ENCODE measurements around the gene CTNNA2. TPM values are rescaled to one million over a fixed set of nuclear protein-coding genes. Genes with fewer than 3 reads are reported as not detected.
"Not testable (repeated sequence)": the region's sequence is repeated elsewhere in the genome, so short reads cannot be mapped to it uniquely, and the experiment has no call there.

The CTNNA2 gene
- total RNA-seq, 1 experiment from 2014 or later = not detected

- in situ Hi-C loops (cut with HindIII; ENCODE audit: low pct_unique_long_range_greater_than_20kb, low sequenced_read_pairs) = no loop called here
- no peak for DNase-seq (ENCODE audit: low read depth)
Measured at GRCh38 chr2:80114812-80115211, 602.0 kb downstream of the CTNNA2 start.

DNA sequence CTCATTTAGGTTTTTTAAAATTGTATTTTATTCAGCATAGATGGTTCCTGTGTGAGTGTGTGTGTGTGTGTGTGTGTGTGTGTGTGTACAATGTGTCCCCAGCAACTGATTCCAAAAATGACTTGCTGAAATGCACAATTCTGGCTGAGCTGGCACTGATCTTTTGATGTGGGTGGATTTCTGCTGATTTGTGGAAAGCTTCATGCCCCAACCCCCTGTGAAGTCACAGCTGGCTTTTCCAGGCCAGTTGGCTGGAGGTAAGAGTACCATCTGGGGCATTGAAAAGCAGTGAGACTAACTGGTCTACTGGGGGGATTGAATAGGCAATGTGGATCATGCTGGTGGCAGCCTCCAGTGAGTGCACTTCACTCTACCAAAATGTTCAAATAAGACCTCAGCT lies 604.5 kb downstream of the CTNNA2 start:
- in situ Hi-C loops (cut with HindIII; ENCODE audit: low pct_unique_long_range_greater_than_20kb, low sequenced_read_pairs) = no loop called here
- DNase-seq (ENCODE audit: low read depth) = no peak

DNA sequence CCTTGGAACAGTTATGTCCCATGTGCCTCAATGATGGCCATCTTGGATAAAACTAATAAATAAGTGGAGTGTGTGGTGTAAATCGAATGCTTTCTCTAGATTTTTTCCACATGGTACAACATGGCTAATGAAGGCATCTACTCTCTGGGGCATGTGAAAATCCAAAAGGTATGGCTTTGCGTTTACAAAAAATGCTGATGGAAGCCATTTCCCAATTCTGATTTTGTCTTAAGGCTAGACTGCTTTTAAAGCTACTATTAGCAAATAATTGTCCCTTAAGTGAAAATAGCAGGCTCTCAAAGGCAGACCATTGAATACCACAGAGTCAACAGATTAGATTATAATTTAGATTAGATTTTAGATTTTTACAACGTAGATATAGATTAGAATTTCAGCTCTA lies 608.0 kb downstream of the CTNNA2 start:
- no peak for DNase-seq (ENCODE audit: low read depth)
- in situ Hi-C loops (cut with HindIII; ENCODE audit: low pct_unique_long_range_greater_than_20kb, low sequenced_read_pairs) = no loop called here

DNA sequence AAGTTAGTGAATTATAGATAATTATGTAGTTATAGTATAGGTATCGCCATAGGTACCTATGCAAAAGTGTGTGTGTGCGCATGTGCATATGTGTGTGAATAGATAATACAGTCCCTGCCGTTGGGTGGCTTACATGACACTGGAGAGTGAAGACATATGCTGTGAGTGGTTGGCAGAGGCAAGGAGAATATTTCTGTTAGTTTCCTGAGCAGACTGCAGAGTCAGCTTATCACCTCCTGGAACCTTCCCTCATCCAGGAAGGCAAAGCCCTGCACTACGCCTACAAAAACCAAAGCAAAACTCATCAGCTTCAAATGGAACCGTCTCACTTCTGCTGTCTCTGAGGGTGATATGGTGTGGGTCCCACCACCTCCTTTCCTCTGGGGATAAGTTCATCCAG lies 609.8 kb downstream of the CTNNA2 start:
- DNase-seq (ENCODE audit: low read depth) = no peak
- in situ Hi-C loops (cut with HindIII; ENCODE audit: low pct_unique_long_range_greater_than_20kb, low sequenced_read_pairs) = no loop called here

GRCh38 chr2:80126596-80127189 lies 613.8 kb downstream of the CTNNA2 start:
- in situ Hi-C loops (cut with HindIII; ENCODE audit: low pct_unique_long_range_greater_than_20kb, low sequenced_read_pairs) = no loop called here

DNA sequence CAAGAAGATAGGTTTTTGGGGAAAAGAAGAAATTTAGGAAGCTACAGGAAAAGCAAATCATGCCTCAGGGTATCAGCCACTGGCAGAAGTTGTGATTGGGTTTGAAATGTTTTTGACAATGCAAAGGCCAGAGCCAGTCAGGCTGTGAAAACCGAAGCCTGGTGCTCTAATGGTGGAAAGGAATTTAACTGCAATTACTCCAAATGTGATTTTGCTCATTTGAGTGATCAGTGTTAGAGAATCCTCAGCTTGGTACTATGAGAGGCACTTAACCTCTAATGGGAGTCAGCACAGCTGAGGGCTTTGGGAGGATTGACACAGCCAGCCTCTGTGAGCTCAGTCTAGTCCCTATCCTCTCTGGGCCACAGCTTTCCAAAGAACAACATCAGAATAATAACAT lies 615.2 kb downstream of the CTNNA2 start:
- in situ Hi-C loops (cut with HindIII; ENCODE audit: low pct_unique_long_range_greater_than_20kb, low sequenced_read_pairs) = no loop called here
- no peak for DNase-seq (ENCODE audit: low read depth)

More at GRCh38 chr2:80126596-80127189, 613.8 kb downstream of the CTNNA2 start:
- DNase-seq (ENCODE audit: low read depth) = no peak

DNA sequence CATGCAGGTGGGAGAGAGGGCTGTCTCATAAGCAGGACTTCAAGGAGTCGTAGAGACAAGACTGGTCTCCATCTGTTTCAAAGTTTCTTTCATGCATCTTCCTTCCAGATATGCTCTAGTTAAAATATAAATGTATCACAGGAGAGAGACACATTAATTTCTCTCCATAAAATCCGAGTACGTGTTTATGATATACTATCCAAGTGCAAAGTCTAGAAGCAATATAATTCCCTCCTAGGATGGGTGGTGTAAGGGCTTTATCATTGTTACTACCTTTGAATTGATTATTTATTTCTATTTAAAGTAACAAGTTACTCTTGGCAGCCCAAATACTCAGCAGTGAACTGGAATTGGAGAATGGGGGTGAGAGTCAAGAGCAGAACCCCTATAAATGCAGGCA lies 619.4 kb downstream of the CTNNA2 start:
- in situ Hi-C loops (cut with HindIII; ENCODE audit: low pct_unique_long_range_greater_than_20kb, low sequenced_read_pairs) = no loop called here
- DNase-seq (ENCODE audit: low read depth) = no peak

DNA sequence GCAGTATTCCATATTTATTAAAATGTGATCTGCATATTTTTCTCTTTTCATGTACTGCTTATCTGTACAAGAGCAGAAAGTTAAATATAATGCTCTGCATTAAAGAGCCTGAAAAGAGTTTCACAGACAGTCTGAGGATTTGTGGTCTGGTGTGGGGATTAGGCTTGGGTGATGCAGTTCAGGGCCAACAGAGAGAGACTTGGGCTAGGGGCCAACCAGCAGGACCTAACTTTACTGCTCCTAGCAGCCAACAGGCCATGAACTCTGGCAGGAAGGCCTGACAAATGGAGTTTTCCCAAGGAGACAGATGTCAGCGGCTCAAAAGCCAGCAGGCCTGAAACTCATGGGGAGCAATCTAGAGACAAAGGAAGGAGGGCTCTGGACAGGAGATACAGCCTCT lies 622.1 kb downstream of the CTNNA2 start:
- DNase-seq (ENCODE audit: low read depth) = no peak
- in situ Hi-C loops (cut with HindIII; ENCODE audit: low pct_unique_long_range_greater_than_20kb, low sequenced_read_pairs) = no loop called here

GRCh38 chr2:80136338-80136737 lies 623.5 kb downstream of the CTNNA2 start:
- in situ Hi-C loops (cut with HindIII; ENCODE audit: low pct_unique_long_range_greater_than_20kb, low sequenced_read_pairs) = no loop called here
- no peak for DNase-seq (ENCODE audit: low read depth)

GRCh38 chr2:80139001-80139400 lies 626.1 kb downstream of the CTNNA2 start:
- no peak for DNase-seq (ENCODE audit: low read depth)
- in situ Hi-C loops (cut with HindIII; ENCODE audit: low pct_unique_long_range_greater_than_20kb, low sequenced_read_pairs) = no loop called here

DNA sequence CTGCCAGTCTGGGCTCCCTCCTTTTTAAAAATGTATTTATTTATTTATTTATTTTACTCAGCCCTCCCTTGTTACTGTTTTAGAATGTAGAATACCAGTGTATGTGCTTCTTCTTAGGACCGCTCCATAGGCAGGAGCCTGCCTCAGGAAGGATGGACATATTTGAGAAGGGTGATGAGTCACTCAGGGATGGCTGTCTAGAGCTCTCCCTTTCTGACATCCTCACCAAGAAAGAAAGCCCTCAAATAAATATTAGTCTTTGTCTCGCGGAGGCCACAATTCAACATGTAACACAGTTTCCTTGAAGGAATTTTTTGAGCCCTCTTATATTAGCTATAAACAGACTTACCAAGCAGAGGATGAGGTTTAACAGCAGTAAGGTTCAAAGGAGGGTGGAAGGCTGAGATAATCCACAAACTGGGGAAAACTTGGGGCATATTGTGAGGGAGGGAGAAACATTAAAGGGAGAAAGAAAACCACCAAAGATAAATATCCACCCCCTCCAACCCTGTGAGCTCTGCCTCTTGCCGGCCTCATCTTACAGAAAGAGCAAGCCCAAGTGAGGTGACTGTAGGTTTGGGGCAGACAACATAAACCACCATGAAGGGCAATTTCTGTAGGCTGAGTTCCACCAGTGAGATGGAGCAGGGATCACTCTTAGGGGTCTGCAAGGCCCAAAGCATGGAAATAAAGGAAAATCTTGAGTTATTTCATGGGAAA lies 628.3 kb downstream of the CTNNA2 start:
- in situ Hi-C loops (cut with HindIII; ENCODE audit: low pct_unique_long_range_greater_than_20kb, low sequenced_read_pairs) = no loop called here
- DNase-seq (ENCODE audit: low read depth) = no peak

- in situ Hi-C loops (cut with HindIII; ENCODE audit: low pct_unique_long_range_greater_than_20kb, low sequenced_read_pairs) = no loop called here
- no peak for DNase-seq (ENCODE audit: low read depth)
Measured at GRCh38 chr2:80145499-80145898, 632.6 kb downstream of the CTNNA2 start.

- in situ Hi-C loops (cut with HindIII; ENCODE audit: low pct_unique_long_range_greater_than_20kb, low sequenced_read_pairs); DNase-seq (ENCODE audit: low read depth): not testable (repeated sequence)
Measured at GRCh38 chr2:80146757-80147156, 633.9 kb downstream of the CTNNA2 start.

DNA sequence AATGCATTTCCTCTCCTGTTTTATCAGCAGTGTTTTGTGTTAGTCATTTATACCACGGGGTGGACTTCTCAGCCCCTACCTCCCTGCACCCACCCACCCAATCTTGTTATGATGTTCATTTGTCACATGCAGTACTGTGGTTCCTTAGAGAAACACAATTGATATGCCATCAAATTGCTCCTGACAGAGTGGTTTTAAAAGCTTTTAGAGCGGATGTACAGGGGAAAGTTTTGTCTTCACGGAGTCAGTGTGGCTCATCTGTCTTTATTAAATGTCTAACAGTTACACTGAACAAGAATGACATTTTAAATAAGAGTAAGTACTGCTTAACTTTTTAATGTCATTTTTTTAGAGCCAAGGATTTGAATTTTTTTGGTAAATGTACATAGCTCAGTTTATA lies 634.8 kb downstream of the CTNNA2 start:
- DNase-seq (ENCODE audit: low read depth) = no peak
- in situ Hi-C loops (cut with HindIII; ENCODE audit: low pct_unique_long_range_greater_than_20kb, low sequenced_read_pairs) = no loop called here

DNA sequence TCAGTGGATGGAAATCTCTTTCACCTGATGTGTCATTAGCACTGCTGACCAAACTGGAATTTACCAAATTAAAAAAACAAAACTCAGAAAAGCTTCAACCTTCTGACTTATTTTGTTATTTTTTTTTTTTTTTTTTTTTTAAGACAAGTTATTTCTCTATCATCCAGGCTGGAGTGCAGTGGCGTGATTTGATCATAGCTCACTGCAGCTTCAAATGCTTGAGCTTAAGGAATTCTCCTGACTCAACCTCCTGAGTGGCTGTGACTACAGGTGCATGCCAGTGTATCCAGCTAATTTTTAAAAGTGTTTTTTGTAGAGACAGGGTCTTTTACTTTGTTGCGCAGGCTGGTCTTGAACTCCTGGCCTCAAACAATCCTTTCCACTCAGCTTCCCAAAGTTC lies 636.1 kb downstream of the CTNNA2 start:
- DNase-seq (ENCODE audit: low read depth) = no peak
- in situ Hi-C loops (cut with HindIII; ENCODE audit: low pct_unique_long_range_greater_than_20kb, low sequenced_read_pairs) = no loop called here

- in situ Hi-C loops (cut with HindIII; ENCODE audit: low pct_unique_long_range_greater_than_20kb, low sequenced_read_pairs) = no loop called here
- DNase-seq (ENCODE audit: low read depth) = no peak
Measured at GRCh38 chr2:80149991-80150390, 637.1 kb downstream of the CTNNA2 start.

GRCh38 chr2:80151248-80151647 lies 638.4 kb downstream of the CTNNA2 start:
- in situ Hi-C loops (cut with HindIII; ENCODE audit: low pct_unique_long_range_greater_than_20kb, low sequenced_read_pairs) = no loop called here

GRCh38 chr2:80151651-80152050 lies 638.8 kb downstream of the CTNNA2 start:
- in situ Hi-C loops (cut with HindIII; ENCODE audit: low pct_unique_long_range_greater_than_20kb, low sequenced_read_pairs) = no loop called here
- no peak for DNase-seq (ENCODE audit: low read depth)

More at GRCh38 chr2:80151248-80151647, 638.4 kb downstream of the CTNNA2 start:
- DNase-seq (ENCODE audit: low read depth) = no peak

GRCh38 chr2:80153151-80153550 lies 640.3 kb downstream of the CTNNA2 start:
- DNase-seq (ENCODE audit: low read depth) = no peak
- in situ Hi-C loops (cut with HindIII; ENCODE audit: low pct_unique_long_range_greater_than_20kb, low sequenced_read_pairs) = no loop called here

- in situ Hi-C loops (cut with HindIII; ENCODE audit: low pct_unique_long_range_greater_than_20kb, low sequenced_read_pairs) = no loop called here
- no peak for DNase-seq (ENCODE audit: low read depth)
Measured at GRCh38 chr2:80153768-80154167, 640.9 kb downstream of the CTNNA2 start.
